ENCODE results near the gene S100Z.
A peak's percentile ranks its signal among the peaks of the same experiment; 100 is the strongest.

S100Z gene

DNA sequence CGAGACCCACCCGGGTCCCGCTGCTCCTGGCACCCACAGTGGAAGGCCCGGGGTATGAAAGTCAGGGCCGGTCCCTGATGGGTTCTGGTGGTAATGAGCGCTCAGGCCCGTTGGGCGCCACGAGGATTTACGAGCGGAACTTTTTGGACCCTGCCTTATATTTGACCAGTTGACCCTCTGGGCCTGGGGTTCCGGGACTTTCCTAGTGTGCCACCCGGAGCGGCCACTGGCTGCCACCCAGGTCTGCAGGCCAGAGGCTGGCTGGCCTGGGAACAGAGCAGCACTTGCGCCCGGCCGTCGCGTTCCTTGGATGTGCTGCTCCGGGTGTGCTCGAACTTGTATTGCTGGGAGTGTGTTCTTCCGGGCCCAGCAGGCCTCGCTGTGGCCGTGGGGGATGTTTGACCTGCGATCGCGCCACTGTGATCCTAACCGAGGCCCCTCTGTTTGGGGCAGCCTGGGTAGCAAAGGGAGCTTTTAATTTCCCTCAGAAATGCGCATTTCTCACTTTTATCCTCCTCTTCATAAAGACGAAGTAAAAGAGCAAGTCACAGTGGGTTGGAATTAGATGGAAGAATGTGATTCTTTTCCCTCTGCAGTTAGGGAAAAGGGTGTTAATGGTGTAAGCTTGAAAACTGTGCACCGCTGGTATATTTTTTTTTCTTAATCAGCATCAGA, 29.8 kb upstream of the S100Z start (continued):
- TF ChIP-seq ZFP69B (tag by site-specific recombination; IDR thresholded peaks at IDR 0.05): no peak
- TF ChIP-seq ZNF664 (tag by site-specific recombination; IDR thresholded peaks at IDR 0.05): no peak
- peak; percentile 11 for TF ChIP-seq ZNF335 (tag by site-specific recombination; conservative IDR thresholded peaks at IDR 0.05)
- TF ChIP-seq, protein P1, sequence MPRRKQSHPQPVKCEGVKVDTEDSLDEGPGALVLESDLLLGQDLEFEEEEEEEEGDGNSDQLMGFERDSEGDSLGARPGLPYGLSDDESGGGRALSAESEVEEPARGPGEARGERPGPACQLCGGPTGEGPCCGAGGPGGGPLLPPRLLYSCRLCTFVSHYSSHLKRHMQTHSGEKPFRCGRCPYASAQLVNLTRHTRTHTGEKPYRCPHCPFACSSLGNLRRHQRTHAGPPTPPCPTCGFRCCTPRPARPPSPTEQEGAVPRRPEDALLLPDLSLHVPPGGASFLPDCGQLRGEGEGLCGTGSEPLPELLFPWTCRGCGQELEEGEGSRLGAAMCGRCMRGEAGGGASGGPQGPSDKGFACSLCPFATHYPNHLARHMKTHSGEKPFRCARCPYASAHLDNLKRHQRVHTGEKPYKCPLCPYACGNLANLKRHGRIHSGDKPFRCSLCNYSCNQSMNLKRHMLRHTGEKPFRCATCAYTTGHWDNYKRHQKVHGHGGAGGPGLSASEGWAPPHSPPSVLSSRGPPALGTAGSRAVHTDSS (tag by site-specific recombination; IDR thresholded peaks at IDR 0.05): peak; percentile 20; the same call in 1 of the 2 replicates
- TF ChIP-seq ZNF311 (tag by site-specific recombination; IDR thresholded peaks at IDR 0.05; ENCODE audit: borderline replicate concordance): no peak
- TF ChIP-seq, protein P2, sequence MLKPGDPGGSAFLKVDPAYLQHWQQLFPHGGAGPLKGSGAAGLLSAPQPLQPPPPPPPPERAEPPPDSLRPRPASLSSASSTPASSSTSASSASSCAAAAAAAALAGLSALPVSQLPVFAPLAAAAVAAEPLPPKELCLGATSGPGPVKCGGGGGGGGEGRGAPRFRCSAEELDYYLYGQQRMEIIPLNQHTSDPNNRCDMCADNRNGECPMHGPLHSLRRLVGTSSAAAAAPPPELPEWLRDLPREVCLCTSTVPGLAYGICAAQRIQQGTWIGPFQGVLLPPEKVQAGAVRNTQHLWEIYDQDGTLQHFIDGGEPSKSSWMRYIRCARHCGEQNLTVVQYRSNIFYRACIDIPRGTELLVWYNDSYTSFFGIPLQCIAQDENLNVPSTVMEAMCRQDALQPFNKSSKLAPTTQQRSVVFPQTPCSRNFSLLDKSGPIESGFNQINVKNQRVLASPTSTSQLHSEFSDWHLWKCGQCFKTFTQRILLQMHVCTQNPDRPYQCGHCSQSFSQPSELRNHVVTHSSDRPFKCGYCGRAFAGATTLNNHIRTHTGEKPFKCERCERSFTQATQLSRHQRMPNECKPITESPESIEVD (tag by site-specific recombination; IDR thresholded peaks at IDR 0.05): no peak
- TF ChIP-seq SP2 (tag by site-specific recombination; IDR thresholded peaks at IDR 0.05): no peak
- TF ChIP-seq ZBTB20 (tag by site-specific recombination; IDR thresholded peaks at IDR 0.05): peak; percentile 68; the same call in 1 of the 2 replicates
- TF ChIP-seq, protein P3, sequence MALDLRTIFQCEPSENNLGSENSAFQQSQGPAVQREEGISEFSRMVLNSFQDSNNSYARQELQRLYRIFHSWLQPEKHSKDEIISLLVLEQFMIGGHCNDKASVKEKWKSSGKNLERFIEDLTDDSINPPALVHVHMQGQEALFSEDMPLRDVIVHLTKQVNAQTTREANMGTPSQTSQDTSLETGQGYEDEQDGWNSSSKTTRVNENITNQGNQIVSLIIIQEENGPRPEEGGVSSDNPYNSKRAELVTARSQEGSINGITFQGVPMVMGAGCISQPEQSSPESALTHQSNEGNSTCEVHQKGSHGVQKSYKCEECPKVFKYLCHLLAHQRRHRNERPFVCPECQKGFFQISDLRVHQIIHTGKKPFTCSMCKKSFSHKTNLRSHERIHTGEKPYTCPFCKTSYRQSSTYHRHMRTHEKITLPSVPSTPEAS (tag by site-specific recombination; IDR thresholded peaks at IDR 0.05): 0 out of 2 replicates have a peak, but pooled peaks have one; percentile 19
- no peak for TF ChIP-seq ZNF280C (tag by site-specific recombination; IDR thresholded peaks at IDR 0.05)
- TF ChIP-seq ZNF324 (tag by site-specific recombination; IDR thresholded peaks at IDR 0.05): peak; percentile 45; the same call in 1 of the 2 replicates
- TF ChIP-seq GLIS2 (tag by site-specific recombination; IDR thresholded peaks at IDR 0.05): peak; percentile 25; the same call in 1 of the 2 replicates

DNA sequence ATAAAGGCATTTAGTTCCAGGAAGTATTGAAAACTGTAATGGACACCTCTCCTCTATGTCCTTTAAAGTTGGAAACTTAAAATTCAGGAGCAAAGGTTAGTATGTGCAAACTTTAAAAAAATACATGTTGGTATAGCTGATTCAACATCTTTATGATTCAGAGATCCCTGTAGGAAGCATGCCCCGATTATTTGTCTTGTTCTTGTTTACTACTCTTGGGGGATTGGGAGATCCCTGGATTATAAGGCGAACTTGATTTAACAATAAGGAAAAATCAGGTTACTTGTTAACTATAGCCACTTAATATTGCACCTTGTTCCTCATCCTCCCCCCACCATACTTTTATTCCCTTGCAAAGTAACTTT, 29.3 kb upstream of the S100Z start:
- Histone ChIP-seq H3K27ac (ENCODE audit: extremely low read depth, low read depth, low read length) (no peak overlapping the region; the same call in 1 of the 2 replicates), H3K4me3 (ENCODE audit: low read depth, low read length) (peak overlapping the region; percentile 65)
- TF ChIP-seq ZNF596 (tag by site-specific recombination; IDR thresholded peaks at IDR 0.05) (no peak), ZNF677 (tag by site-specific recombination; IDR thresholded peaks at IDR 0.05) (no peak), ZNF623 (tag by site-specific recombination; IDR thresholded peaks at IDR 0.05) (no peak), ZNF404 (tag by site-specific recombination; IDR thresholded peaks at IDR 0.05) (no peak), ZXDB (tag by site-specific recombination; IDR thresholded peaks at IDR 0.05) (no peak), ZNF777 (tag by site-specific recombination; IDR thresholded peaks at IDR 0.05; ENCODE audit: borderline replicate concordance) (no peak), BCL6B (tag by site-specific recombination; IDR thresholded peaks at IDR 0.05) (no peak), SALL2 (tag by site-specific recombination; IDR thresholded peaks at IDR 0.05; ENCODE audit: borderline replicate concordance) (no peak), ZNF202 (tag by site-specific recombination; IDR thresholded peaks at IDR 0.05; ENCODE audit: borderline replicate concordance) (no peak), ZNF645 (tag by site-specific recombination; IDR thresholded peaks at IDR 0.05) (no peak), RBAK (tag by site-specific recombination; IDR thresholded peaks at IDR 0.05) (no peak), ZNF664 (tag by site-specific recombination; IDR thresholded peaks at IDR 0.05) (no peak), ZNF692 (tag by site-specific recombination; IDR thresholded peaks at IDR 0.05) (no peak)

More for the DNA sequence above, 29.3 kb upstream of the S100Z start:
- Histone ChIP-seq H3K36me3 (ENCODE audit: control insufficient read depth in 2 of 2, insufficient read depth in 1 of 2, low read length in 2 of 2) (peaks cover 0 to 3% of the 10 kb centered on the region in 2 experiments; a peak in 1 of 3 replicates), H3K4me1 (ENCODE audit: control insufficient read depth, insufficient read depth, low read length) (peaks cover 4% of the 10 kb centered on the region), H3K9me3 (ENCODE audit: control insufficient read depth, insufficient read depth, low read depth, low read length) (no peaks in the 10 kb centered on the region)
- CTCF ChIA-PET: interaction anchor here (0.6 to 1.6 kb wide), 4 partner anchors 16 to 219 kb away, joined by 3 to 4 read pairs (median 3); no protein-coding TSS in a partner anchor
- POLR2A ChIA-PET: interaction anchor here (0.6 to 1.5 kb wide), 4 partner anchors 17 to 83 kb away, joined by 3 to 4 read pairs (median 3); no protein-coding TSS in a partner anchor
